ENCODE measurements around the gene SLC49A4.
"Not testable (repeated sequence)": the region's sequence is repeated elsewhere in the genome, so short reads cannot be mapped to it uniquely, and the experiment has no call there.

SLC49A4 gene, protein sequence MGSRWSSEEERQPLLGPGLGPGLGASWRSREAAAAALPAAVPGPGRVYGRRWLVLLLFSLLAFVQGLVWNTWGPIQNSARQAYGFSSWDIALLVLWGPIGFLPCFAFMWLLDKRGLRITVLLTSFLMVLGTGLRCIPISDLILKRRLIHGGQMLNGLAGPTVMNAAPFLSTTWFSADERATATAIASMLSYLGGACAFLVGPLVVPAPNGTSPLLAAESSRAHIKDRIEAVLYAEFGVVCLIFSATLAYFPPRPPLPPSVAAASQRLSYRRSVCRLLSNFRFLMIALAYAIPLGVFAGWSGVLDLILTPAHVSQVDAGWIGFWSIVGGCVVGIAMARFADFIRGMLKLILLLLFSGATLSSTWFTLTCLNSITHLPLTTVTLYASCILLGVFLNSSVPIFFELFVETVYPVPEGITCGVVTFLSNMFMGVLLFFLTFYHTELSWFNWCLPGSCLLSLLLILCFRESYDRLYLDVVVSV

GRCh38 chr3:122794779-122795673 is at the start of gene SLC49A4:
TSS of gene SLC49A4 (plus strand) at chr3:122795069. CDS start at chr3:122795193, 124 bp downstream.
- peak; percentile 41 to 57 for DNase-seq (ENCODE audit: low read depth in 2 of 2)

- no peak for DNase-seq (ENCODE audit: low read depth in 2 of 2)
These were observed 49.4 kb upstream of the SLC49A4 start for GRCh38 chr3:122745369-122746021.

GRCh38 chr3:122747295-122747694 is 47.6 kb upstream of the SLC49A4 start:
- DNase-seq (ENCODE audit: low read depth in 2 of 2) = not testable (repeated sequence)

DNA sequence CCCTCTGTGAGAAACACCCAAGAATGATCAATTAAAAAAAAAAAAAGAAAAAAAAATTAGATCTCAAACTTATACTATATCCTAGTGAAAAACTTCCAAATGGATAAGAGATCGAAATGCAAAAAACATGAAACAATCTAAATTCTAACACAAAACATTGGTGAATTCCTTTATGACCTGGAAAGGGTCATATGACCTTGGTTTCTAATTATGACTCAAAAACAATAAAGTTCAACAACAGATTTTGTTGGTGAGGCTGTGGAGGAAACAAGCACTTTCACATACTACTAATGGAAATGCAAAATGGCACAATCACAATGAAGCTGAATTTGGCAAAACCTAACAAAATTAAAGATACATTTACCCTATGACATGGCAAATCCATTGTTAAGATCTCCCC is 46.5 kb upstream of the SLC49A4 start:
- DNase-seq (ENCODE audit: low read depth in 2 of 2) = no peak

GRCh38 chr3:122754929-122755328 is 39.9 kb upstream of the SLC49A4 start:
- DNase-seq (ENCODE audit: low read depth in 2 of 2) = no peak

DNA sequence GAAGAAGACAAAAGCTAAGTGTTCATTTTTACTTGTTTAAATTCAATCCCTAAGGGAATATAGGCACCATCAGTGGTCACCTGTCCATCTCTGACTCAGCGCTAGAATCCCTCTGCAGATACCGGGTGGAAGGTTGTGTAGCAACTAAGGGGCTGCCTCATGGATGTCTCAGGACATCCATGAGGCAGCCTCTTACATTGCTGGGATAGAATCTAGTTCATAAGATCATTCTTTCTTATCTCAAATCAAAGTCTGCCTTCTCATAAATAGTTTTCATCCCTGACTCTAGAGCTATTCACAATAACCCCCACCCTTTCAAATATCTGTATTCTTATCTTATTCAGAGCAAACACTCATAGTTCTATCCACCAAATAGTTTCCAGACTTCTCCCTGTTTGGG is 39.4 kb upstream of the SLC49A4 start:
- no peak for DNase-seq (ENCODE audit: low read depth in 2 of 2)

GRCh38 chr3:122758877-122759560 is 35.9 kb upstream of the SLC49A4 start:
- no peak for DNase-seq (ENCODE audit: low read depth in 2 of 2)

DNA sequence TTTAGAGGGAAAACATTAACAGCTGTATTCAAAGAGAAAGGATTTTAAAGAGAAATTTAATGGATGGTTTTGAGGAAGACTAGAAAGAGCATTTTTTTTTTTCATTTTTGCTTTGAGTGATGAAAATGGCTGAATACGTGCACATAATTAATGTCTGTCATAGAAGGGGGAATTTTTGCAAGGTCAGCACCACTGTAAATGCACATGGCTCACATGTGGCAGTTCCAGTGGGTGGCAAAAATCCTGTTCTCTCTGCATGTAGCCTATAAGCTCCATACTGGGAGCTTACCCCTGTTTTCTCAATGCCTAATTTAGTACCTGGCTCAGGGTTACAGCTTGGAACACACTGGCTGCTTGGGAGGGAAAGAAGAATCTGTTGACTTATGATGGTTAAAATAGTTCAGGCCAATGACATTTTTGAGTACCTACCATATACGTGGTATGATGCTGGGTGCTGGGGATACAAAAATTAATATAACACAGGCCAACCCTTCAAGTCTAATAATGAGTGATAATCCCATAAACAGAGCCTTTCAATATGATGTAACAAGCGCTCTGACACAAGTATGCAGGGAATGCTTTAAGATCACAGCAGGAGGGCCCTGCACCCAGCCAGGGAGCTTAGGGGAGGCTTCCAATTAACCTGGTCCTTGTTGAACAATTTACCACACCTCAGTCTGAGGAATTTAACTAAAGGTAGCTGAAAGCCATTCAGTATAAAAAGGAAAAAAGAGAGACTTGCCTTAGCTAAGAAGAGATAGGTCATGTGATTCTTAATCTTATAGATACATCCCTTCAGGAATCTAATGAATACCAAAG is 34.2 kb upstream of the SLC49A4 start:
- DNase-seq (ENCODE audit: low read depth in 2 of 2) = no peak

GRCh38 chr3:122766430-122766829 is 28.4 kb upstream of the SLC49A4 start:
- no peak for DNase-seq (ENCODE audit: low read depth in 2 of 2)

DNA sequence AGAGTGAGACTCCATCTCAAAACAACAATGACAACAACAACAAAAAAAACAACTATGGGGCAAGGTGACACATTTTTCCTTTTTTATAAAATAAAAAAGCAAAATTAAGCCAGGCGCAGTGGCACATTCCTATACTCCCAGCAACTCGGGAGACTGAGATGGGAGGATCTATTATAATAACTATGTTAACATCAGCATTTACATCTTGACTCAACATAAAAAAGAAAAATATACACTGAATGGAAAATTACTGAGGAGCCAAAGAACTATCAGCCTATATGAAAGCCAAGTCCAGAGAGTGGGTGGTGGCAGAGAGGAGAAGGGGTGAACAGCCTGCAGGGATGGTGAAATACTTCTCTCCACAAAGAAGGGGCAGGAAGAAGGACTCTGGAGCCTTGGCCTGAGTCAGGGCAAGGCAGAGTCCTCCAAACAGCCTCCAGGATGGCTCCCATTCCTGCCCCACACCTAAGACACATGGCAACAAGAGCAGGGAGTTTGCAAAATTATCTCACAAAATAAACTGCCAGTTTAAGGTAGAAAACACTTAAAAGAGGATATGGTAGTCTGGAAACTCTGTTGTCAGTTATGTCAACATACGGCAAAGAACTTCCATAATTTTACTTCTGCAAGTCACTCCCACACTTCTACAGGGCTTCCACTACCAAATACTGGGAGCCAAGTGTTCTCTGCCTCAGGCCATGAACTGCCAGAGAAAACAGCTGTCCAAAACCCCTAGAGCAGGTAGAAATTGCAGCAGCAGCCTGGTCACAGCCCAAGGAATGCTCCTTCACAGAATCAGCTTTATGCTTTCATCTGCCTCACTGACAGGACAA is 27.1 kb upstream of the SLC49A4 start:
- DNase-seq (ENCODE audit: low read depth in 2 of 2) = no peak

DNA sequence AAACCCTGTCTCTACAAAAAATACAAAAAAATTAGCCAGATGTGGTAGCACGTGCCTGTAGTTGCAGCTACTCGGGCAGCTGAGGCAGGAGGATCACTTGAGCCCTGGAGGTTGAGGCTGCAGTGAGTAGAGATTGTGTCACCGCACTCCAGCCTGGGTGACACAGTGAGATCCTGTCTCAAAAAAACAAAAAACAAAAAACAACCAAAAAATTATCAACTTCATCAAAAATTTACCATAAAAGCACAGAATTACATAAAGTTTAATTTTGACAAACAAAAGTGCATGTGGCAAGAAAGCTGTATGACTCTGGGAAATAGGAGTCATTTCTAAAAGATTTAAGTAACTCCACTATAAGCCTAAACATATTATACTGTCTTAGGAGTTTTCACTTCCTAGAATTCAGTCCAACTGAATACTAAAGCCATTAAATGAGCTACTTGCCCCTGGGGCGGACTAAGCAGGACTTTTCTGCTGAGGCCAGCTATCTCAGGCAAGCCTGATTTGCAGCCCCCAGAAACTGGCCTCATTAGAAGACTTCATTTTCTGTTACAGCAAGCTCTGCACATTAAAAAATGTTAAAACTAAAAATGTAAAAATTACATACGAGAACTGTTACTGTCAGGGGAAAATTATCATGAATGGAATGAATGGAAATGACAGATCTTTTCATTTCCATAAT is 24.2 kb upstream of the SLC49A4 start:
- no peak for DNase-seq (ENCODE audit: low read depth in 2 of 2)

DNA sequence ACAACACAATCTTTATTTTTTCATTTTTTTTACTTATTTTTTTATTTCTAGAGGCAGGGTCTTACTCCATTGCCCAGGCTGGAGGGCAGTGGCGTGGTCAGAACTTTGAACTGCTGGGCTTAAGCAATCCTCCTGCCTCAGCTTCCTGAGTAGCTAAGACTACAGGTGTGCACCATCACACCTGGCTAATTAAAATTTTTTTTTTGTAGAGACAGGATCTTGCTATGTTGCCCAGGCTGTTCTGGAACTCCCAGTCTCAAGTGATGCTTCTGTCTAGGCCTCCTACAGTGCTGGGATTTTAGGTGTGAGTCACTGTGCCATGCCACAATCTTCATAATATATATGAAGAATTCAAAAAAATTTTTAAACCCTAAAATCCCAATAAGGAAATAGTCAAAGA is 22.0 kb upstream of the SLC49A4 start:
- DNase-seq (ENCODE audit: low read depth in 2 of 2) = no peak

- no peak for DNase-seq (ENCODE audit: low read depth in 2 of 2)
These were observed 20.8 kb upstream of the SLC49A4 start for GRCh38 chr3:122773944-122774509.

- no peak for DNase-seq (ENCODE audit: low read depth in 2 of 2)
These were observed 20.3 kb upstream of the SLC49A4 start for GRCh38 chr3:122774564-122774963.

DNA sequence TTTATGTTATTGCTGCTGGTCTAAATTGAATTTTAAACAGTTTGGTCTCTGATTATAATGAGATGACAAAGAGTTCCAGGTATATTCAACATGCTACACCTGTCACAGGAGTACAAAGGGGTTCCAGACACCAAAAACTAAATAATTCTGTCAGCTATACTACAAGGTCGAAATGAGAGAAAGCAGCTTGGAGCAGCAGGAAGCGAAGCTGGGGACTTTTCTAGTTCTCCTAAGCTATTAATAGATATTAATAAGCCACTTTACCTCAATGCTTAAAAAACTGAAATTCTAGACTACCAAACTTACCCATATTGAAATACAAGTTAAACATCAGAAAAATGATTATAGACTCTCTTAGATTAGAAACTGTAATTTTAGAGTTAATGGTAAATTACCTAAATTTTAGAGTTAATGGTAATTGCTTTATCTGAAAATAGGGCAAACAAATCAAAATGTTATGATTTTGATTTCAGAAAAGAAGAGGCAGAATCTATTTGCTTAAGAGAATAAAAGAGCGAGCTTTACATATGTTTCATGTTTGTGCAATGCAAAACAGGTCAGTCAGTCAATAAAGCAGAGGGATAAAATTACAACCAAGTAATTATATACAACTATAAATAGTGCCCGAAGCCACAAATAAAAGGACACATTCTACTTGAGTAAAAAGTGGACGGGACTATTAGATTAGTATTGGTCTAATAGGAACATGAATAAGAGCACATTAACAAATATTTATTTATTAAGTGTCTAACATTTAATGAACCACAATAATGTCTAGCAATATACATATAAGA is 18.0 kb upstream of the SLC49A4 start:
- no peak for DNase-seq (ENCODE audit: low read depth in 2 of 2)

DNA sequence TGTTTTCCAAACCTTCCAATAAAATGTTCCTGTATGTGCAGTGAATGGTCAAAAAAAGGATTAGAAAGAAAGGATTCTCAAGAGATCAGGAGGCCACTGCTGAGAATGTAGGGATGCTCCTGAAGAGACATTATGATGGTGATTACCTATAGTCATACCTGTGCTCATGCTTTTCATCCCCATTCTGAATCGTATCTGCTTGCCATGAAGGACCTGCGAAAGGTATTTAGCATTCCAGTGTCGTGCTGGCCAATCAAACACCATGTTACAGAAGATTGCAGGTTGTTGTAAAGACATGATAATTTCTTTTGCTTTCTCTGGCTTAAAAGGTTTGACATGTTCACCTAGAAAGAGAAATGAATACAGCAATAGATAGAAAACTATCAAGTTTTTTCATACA is 17.3 kb upstream of the SLC49A4 start:
- DNase-seq (ENCODE audit: low read depth in 2 of 2) = no peak

DNA sequence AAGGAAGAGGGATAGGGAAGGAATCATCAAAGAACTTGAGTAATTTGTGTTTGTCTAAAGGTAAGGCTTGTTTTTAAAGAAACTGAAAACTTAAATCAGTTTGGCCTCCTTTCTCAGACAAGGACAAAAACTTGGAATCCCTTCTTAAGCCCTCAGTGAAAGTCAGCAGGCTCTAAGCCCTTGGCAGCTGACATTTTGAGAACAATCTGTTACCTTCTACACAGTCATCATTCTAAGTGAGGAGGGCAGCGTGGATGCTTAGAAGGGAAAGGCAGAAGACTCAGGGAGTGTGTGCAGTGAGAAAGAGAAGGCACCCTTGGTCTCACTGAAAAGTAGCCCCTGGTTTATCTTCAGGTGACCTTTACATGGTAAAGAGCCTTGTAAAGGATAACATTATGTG is 12.1 kb upstream of the SLC49A4 start:
- no peak for DNase-seq (ENCODE audit: low read depth in 2 of 2)

DNA sequence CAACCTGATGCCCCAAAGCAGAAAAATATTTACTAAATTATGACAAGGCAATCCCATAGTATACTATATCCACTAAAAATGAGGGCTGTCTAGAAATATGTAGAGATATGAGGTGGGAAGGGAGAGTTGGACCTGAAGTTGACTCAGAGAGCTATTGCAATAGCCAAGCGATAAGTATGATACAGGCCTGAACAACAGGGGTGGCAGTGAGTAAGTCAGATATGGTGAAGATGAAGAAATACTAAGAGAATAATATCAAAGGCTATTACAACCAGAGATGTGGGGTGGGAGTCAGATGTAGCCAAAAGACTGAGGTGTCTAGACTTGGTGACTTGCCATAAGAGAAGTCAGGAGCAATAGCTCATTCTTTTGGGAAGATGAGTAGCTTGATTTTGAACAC is 10.4 kb upstream of the SLC49A4 start:
- no peak for DNase-seq (ENCODE audit: low read depth in 2 of 2)

Data from stimulated activated CD4-positive, alpha-beta T cell treated with anti-CD3 and anti-CD28 coated beads, Interleukin-12 subunit alpha, Interleukin-12 subunit beta, amount 100 ng/mL, for 24 hours (primary cell).